IPS-11a (cell line): Measurements from ENCODE around the gene FUT1.

Experiments
- H3K4me3 ChIP-seq: one replicate; pipeline ENCODE4 v1.5.1; 2013; ENCODE audit warnings: low read depth, low read length, control low read depth

Gene FUT1

DNA sequence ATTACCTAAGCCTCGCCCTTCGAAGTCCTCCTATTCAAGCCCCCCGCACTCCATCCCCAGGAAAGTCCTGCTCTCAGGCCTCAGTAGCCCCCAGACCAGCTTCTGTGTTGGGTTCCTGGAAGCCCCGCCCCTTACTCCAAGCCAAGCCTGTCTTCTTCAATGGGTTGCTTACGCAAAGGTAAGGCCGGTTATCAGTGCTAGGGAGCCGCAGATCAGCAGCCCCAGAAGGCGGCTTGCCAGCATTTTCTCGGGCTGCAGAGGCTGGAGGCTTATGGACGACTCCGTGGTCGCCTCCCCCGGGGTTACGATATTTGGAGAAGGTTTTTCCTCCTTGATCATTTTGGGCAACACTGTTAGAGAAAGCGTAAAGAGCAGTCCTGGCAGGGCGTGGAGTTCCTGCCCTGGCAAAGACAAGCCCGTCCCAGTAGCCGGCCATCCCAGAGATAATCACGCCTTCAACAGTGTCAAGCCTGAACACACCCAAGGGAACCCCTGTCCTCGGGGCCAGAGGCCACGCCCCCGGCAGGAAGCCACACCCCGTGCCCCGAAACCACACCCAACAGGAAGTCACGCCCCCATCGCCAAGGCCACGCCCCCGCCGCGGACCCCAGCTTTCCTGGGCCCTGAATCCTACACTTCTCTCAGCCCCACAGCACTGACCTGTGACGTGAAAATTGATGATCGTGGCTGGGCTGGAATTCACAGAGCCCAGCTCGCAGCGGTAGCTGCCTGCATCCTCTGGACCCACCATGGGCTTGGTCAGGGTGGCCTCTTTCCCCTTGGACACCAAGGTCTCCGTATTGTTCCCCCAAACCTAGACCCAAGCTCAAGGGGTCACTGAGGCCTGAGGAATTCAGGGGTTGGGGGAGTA, 11.1 kb downstream of the FUT1 start:
- H3K4me3 ChIP-seq: no peak overlapping the region

DNA sequence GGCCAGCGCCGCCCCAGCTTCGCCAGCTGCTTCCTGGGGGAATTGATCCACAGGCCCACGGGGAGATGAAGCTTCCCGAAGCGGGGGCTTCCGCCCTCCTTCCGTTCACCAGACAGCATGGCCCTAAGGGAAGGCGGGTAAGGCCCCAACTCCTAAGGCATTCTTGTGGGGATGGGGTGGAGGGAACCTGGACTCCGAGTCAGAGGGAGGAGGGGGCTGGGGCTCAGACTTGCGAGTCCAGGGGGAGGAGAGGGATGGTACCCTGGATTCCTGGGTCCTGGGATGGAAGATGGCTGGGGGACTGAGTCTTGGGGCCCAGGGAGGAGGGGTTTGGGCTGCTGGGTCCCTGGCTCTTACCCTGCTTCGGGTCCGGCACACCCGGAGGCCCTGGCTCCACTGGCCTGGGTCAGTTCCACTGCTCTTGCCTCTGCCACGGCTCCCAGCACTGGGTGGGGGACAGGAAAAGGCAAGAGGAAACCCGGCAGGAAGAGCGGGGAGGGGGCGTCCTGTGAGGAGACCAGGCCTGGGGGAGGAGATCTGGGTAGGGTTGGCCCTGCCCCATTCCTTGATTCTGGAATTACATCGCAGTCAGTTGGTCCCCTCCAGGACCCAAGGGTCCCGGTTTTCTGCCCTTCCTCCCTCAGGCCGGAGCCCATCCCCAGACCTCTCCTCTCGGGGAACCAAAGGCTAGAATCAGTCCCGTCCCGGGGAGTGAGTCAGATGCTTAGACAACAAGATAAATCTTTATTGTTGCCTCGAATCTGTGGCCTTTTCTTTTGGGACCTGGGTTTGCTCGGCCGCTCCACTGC, 12.1 kb downstream of the FUT1 start, which contains the start of gene RASIP1:
Gene RASIP1, minus strand, starts transcription at position 447 of the 809 bp plus-strand sequence. Its CDS starts 328 bp downstream, at position 119.
- H3K4me3 ChIP-seq: no peak within 1 kb of the TSS

DNA sequence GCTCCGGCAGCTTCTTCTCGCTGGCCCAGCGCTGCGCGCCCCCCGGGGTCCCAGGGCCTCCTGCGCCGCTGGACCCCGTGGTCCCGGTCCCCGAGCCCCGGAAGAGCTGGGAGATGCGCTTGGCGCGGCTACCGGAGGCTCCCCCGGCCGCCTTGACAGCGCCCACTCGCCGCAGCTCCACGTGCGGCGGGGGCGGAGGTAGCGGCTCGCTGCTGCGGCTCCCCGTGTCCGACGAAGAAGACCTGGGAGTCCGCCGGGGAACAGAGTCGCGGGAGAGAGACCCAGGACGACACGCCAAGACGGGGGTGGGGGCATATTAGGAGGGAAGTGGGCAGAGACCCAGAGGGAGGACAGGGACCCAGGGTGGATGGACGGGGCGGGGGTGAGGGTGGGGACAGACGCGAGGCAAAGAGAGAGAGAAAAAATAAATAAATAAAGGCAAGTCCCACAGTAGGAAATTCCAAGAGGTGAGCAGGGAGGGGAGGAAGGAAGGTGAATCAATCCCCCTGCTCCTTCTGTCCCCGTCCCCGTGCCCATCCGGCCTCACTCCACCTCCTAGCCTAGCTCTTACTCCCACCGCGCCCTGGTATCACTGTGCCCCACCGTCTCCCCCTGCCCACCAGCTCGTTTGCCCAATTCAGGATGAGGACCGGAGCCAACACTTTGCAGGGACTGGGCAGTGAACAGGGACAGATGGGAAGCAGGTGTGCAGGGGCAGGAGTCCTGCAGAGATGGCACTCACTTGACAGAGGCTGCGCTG, 12.9 kb downstream of the FUT1 start:
- peak overlapping the region; percentile 45 for H3K4me3 ChIP-seq

DNA sequence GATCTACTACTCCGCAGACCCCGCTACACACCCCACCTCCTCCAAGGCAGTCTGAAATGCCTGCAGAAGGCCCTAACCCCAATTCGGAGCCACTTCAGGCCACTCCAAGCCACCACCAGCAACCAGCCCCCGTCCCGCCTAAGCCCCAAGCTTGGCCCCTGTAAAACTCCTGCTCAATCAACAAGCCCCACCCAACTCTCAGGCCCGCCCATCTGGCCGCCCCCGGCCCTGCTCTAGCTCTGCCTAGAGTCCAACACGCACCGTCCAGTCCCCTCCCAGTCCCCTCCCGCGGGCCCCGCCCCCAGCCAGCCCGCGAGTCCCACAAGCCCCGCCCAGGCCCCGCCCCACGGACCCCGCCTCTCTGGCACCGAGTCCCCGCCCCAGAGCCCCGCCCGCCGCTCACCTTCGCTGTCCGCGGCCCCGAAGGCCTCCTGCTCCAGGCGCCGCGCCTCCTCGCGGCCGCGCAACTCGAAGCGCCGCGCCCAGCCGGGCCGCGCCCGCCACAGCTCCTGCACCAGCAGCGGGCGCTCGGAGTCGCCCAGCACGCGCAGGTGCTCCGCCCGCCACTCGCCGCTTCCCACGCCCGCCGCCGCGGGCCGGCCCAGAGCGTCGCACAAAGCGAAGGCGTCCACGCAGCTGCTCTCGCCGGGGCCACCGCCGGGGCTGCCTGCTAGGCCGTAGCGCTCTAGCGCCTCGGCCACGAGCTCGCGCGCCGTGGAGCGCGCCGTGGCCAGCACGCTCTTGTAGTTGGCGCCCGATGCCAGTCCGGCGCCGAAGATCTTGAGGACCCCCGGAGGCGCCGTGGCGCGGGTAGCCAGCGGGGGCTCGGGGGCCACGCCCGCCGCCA, 13.7 kb downstream of the FUT1 start:
- peak overlapping the region; percentile 45 for H3K4me3 ChIP-seq

DNA sequence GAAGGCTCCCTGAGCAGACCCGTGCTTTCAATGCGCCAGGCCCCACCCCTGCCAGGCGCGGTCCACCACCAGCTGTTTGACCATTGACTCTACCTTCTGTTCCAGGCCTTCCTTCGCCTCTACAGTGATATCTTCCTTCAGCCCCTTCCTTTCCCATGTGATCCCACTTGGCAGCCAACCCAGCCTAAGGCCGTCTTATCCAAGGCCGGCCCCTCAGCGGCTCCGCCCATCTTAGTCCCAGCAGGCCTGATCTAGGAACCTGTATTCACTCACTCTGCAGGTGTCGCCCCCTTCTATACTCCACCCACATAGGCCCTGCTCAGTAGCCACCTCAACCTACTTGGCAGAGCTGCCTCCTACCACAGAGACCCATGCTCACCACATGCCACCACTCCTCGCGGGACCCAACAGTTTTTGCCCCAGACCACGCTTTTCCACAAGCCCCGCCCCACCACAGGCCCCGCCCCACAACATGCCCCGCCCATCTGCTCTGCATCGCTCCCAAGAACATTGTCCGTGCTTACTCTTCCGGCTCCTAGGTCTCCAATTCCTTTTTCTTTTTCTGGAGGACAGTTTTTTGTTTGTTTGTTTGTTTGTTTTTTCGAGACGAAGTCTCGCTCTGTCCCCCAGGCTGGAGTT, 15.0 kb downstream of the FUT1 start:
- no peak overlapping the region for H3K4me3 ChIP-seq

DNA sequence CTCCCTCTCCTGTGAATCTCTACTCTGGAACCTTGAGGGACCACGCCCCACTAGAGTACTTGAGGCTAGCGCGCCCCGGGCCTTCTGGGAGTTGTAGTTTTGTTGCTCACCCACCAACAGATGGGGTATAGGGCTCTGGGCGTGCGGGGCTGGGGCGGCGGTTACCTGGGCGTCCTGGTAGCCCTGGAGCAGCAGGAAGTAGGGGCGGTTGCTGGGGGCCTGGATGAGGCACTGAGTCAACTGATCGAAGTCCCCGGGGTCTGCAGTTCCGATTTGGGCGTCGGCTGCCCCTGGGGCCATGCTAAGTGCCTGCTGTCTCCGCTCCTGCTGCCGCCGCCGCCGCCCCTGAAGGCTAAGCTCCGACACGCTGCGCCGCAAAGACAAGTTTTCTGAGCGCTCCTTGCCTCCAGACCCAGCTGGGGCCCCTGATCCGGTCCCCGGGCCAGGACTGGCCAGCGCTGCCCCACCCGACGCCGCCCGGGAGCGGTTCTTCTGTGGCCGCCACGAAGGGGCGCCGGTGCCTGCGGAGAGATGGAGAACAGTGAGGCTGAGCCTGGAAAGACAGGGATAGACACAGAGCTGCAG, 17.3 kb downstream of the FUT1 start:
- peak overlapping the region; percentile 39 for H3K4me3 ChIP-seq

DNA sequence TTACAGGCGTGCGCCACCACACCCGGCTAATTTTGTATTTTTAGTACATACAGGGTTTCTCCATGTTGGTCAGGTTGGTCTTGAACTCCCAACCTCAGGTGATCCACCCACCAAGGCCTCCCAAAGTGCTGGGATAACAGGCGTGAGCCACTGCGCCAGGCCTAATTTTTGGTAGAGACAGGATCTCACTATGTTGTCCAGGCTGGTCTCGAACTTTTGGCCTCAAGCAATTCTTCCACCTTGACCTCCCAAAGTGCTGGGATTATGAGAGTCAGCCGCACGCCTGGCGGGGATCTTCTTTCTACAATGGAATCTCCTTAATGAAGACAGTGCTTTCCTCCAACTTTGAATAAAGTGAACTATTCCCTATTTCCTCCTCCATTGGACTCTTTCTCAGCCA, 17.8 kb downstream of the FUT1 start:
- peak overlapping the region; percentile 39 for H3K4me3 ChIP-seq

GRCh38 chr19:48731452-48731851, 21.0 kb downstream of the FUT1 start:
- H3K4me3 ChIP-seq: no peak overlapping the region

DNA sequence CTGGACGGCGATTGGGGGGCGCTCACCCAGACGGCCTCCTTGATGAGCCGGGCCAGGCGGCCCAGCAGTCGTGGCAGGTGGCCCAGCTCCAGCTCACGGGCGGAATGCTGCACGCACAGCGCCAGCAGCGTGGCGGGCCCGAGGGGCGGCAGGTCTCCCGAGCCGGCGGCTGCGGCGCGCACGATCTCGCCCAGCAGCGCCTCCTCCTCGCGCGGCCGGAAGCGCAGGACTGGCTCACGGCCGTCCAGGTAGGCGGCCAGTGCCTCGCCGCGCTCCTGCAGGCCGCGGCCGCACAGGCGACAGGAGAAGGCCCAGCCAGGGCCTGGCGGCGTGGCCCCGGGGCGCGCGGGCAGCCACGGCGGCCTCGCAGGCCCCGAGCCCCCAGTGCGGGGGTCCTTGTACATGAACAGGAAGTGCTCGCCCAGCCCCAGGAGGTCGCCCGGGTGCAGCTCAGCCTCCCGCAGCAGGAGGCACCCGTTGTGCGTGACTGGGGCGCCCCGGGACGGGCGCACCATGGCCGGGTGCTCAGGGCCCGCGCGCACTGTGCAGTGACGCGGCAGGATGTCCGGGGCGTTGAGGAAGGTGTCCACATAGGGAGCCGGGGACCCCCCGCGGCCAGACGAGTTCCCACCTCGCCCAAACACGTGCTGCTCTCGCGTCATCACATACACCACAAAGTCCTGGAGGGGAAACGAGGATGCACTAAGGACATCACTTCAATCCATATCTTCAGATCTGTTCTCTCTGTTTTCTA, 23.4 kb downstream of the FUT1 start:
- no peak overlapping the region for H3K4me3 ChIP-seq

DNA sequence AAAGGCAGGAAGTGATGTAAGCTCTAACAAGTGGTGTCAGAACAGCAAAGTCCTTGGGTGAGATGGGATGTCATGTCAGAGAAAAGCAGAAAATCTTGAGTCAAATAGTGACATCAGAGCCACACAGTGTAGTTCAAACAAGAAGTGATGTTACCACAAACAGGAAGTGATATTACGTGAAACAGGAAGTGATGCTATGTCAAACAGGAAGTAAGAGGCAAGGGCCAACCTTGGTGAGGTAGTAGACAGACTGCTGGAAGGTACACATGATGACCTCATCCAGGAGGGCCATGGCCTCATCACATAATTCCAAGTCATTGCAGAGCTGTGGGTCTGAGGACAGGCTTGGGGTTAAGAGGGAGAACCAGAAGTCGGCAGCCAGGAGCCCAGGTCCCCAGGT, 25.9 kb downstream of the FUT1 start:
- no peak overlapping the region for H3K4me3 ChIP-seq

GRCh38 chr19:48724796-48725753, 27.4 kb downstream of the FUT1 start:
- H3K4me3 ChIP-seq: no peak overlapping the region

DNA sequence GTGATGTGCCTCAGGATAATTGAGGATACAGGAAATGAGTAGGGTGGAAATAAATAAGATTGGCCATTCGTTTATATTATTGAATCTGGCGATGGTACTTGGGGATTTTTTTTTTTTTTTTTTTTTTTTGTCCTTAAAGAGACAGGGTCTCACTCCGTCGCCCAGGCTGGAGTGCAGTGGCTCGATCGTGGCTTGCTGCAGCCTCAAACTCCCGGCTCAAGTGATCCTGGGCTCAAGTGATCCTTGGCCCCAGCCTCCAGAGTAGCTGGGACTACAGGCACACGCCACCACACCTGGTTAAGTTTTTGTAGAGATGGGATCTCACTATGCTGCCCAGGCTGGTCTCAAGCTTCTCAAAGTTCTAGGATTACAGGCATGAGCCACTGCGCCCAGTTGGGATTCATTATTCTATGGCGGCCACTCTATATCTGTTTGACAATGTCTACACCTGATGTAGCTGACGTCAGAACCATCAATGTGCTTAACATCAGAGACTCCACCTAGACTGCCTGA, 30.2 kb downstream of the FUT1 start:
- H3K4me3 ChIP-seq: no peak overlapping the region

GRCh38 chr19:48720613-48721296, 31.7 kb downstream of the FUT1 start:
- peak overlapping the region; percentile 83 for H3K4me3 ChIP-seq

- H3K4me3 ChIP-seq: no peak overlapping the region
Measured at GRCh38 chr19:48720251-48720612, 32.2 kb downstream of the FUT1 start.

DNA sequence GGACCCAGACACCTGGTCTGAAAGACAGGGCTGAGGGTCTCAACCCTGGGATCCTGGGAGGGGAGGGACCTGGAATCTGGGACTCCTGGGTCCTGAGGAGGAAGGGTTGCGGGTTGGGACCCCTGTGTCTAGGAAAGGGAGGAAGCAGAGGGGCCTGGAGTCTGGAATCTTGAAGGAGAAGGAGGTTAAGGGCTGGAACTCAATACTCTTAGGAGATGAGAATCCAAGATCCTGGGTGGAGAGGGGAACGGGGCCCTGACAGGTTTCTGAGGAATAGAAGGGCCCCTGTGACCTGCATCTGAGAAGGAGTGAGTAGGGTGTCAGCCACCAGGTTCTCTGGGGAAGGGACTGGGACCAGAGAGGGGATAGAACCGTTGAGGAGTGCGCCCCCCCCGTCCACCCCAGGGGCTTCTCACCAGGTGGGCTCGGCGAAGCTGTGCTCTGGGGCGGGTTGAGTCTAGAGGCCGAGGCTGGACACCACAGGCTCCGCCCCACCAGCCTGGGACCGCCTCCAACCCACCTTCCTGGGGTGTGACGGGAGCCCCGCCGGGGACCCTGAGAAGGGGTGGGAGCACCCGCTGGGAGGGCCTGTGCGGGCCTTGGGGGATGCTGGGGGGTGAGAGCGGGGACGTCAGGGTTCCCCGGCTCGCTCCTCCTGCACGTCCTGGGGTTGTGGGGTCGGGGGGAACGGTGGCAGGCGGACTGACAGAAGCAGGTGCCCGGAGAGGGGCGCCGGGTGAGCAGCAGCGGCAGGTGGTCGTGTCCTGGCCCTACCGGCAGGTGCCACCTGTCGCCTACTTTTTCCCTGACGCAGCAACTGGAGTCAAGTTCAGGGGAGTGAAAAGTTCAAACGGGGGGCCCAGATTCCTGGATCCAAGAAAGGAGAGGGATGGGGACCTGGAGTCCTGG, 32.9 kb downstream of the FUT1 start, which contains the start of gene MAMSTR:
Gene MAMSTR, minus strand, starts transcription at position 463 of the 909 bp plus-strand sequence. CDS start 694 bp downstream, outside the sequence.
- peak within 1 kb of the TSS; percentile 83 for H3K4me3 ChIP-seq
